ENCODE measurements around the gene RDH16.

RDH16 gene

GRCh38 chr12:56903374-56903773 is 54.0 kb downstream of the RDH16 start:
- no peak for DNase-seq (ENCODE audit: low spot score)
- CTCF ChIA-PET = no interaction called here
- no peak overlapping the region for H3K27ac ChIP-seq
- POLR2A ChIA-PET (ENCODE audit: low non-redundant PET) = no interaction called here
- TF ChIP-seq, protein P1, sequence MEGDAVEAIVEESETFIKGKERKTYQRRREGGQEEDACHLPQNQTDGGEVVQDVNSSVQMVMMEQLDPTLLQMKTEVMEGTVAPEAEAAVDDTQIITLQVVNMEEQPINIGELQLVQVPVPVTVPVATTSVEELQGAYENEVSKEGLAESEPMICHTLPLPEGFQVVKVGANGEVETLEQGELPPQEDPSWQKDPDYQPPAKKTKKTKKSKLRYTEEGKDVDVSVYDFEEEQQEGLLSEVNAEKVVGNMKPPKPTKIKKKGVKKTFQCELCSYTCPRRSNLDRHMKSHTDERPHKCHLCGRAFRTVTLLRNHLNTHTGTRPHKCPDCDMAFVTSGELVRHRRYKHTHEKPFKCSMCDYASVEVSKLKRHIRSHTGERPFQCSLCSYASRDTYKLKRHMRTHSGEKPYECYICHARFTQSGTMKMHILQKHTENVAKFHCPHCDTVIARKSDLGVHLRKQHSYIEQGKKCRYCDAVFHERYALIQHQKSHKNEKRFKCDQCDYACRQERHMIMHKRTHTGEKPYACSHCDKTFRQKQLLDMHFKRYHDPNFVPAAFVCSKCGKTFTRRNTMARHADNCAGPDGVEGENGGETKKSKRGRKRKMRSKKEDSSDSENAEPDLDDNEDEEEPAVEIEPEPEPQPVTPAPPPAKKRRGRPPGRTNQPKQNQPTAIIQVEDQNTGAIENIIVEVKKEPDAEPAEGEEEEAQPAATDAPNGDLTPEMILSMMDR (conservative IDR thresholded peaks at IDR 0.05; ENCODE audit: low read depth) = no peak

Measured in RWPE1 (cell line).